Measurements from ENCODE around the gene SPINT1.

SPINT1 gene

DNA sequence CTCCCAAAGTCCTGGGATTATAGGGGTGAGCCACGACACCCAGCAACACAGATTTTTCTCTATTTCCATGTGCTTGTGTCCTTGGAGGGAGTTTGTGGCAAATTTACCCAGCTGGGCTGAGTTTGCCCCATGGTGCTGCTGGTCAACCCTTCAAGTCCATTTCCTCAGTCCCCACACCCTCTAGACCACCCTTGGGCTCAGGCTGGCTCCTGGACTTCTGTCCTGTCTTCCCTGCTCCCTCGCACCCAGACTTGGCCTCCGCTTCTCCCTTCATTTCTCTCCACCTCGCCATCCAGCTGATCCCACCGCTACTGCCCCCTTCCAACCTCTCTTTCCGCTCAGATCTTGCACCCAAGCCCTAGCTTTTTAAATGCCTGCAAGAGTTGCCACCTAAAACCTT is 37.5 kb downstream of the SPINT1 start:
- no peak overlapping the region for H3K4me3 ChIP-seq (ENCODE audit: low read depth, low read length)

DNA sequence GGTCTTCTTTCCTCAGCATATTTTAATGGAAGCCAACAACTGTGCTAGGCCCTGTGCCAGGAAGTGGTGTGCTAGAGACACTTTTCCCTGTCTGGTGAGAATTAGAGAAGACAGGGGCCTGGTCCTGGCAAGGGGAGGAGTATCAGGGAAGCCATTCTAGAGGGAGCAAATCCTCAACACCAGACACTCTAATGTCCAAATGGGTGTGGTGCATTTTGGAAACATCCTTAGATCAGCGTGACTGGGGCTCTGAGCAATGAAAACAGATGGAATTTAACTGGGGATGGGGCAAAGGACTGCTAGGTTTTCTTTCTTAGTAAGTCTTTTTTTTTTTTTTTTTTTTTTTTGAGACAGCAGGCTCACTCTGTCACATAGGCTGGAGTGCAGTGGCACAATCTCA is 42.7 kb downstream of the SPINT1 start:
- no peak overlapping the region for H3K4me3 ChIP-seq (ENCODE audit: low read depth, low read length)
- DNase-seq (ENCODE audit: low read depth) = no peak
- TF ChIP-seq, protein P1, sequence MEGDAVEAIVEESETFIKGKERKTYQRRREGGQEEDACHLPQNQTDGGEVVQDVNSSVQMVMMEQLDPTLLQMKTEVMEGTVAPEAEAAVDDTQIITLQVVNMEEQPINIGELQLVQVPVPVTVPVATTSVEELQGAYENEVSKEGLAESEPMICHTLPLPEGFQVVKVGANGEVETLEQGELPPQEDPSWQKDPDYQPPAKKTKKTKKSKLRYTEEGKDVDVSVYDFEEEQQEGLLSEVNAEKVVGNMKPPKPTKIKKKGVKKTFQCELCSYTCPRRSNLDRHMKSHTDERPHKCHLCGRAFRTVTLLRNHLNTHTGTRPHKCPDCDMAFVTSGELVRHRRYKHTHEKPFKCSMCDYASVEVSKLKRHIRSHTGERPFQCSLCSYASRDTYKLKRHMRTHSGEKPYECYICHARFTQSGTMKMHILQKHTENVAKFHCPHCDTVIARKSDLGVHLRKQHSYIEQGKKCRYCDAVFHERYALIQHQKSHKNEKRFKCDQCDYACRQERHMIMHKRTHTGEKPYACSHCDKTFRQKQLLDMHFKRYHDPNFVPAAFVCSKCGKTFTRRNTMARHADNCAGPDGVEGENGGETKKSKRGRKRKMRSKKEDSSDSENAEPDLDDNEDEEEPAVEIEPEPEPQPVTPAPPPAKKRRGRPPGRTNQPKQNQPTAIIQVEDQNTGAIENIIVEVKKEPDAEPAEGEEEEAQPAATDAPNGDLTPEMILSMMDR (IDR thresholded peaks at IDR 0.05; ENCODE audit: low read depth, low read length) = no peak
- TF ChIP-seq MAX (IDR thresholded peaks at IDR 0.05; ENCODE audit: low read depth, low read length) (no peak), POLR2A (IDR thresholded peaks at IDR 0.05; ENCODE audit: extremely low read depth, insufficient read length) (no peak), MYC (IDR thresholded peaks at IDR 0.05; ENCODE audit: low read depth, low read length) (no peak)

More for the DNA sequence above, 37.5 kb downstream of the SPINT1 start:
- DNase-seq (ENCODE audit: low read depth) = no peak
- TF ChIP-seq, protein P1 (IDR thresholded peaks at IDR 0.05; ENCODE audit: low read depth, low read length) = no peak
- TF ChIP-seq MYC (IDR thresholded peaks at IDR 0.05; ENCODE audit: low read depth, low read length) (no peak), POLR2A (IDR thresholded peaks at IDR 0.05; ENCODE audit: extremely low read depth, insufficient read length) (no peak), MAX (IDR thresholded peaks at IDR 0.05; ENCODE audit: low read depth, low read length) (no peak)

DNA sequence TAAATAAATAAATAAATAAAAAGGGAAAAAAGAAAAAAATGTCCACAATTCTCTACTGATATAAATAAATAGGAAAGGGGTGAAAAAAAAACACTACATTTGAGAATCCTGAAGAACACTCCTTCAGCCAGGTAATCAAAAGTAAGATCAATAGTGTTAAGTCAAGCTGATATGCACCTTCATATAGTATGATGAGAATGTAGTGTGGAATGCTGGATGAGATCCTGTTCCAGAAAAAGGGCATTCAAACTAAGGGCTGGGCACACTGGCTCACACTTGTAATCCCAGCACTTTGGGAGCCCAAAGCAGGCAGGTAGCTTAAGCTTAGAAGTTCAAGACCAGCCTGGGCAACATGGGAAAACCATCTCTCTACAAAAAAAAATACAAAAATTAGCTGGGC is 45.3 kb downstream of the SPINT1 start:
- no peak for DNase-seq (ENCODE audit: low read depth)
- TF ChIP-seq POLR2A (IDR thresholded peaks at IDR 0.05; ENCODE audit: extremely low read depth, insufficient read length) (no peak), MYC (IDR thresholded peaks at IDR 0.05; ENCODE audit: low read depth, low read length) (no peak), MAX (IDR thresholded peaks at IDR 0.05; ENCODE audit: low read depth, low read length) (no peak)
- TF ChIP-seq, protein P1 (IDR thresholded peaks at IDR 0.05; ENCODE audit: low read depth, low read length) = no peak
- no peak overlapping the region for H3K4me3 ChIP-seq (ENCODE audit: low read depth, low read length)

- no peak for DNase-seq (ENCODE audit: low read depth)
Observed at GRCh38 chr15:40891138-40891537, 47.3 kb downstream of the SPINT1 start.

GRCh38 chr15:40891810-40892446 is 48.1 kb downstream of the SPINT1 start:
- peak; percentile 63 for DNase-seq (ENCODE audit: low read depth)
- TF ChIP-seq POLR2A (IDR thresholded peaks at IDR 0.05; ENCODE audit: extremely low read depth, insufficient read length) (no peak), MAX (IDR thresholded peaks at IDR 0.05; ENCODE audit: low read depth, low read length) (peak; percentile 59)
- TF ChIP-seq, protein P1 (IDR thresholded peaks at IDR 0.05; ENCODE audit: low read depth, low read length) = peak; percentile 84
- H3K4me3 ChIP-seq (ENCODE audit: low read depth, low read length) = no peak overlapping the region

More at GRCh38 chr15:40891138-40891537, 47.3 kb downstream of the SPINT1 start:
- TF ChIP-seq POLR2A (IDR thresholded peaks at IDR 0.05; ENCODE audit: extremely low read depth, insufficient read length) (no peak), MYC (IDR thresholded peaks at IDR 0.05; ENCODE audit: low read depth, low read length) (no peak), MAX (IDR thresholded peaks at IDR 0.05; ENCODE audit: low read depth, low read length) (no peak)
- TF ChIP-seq, protein P1 (IDR thresholded peaks at IDR 0.05; ENCODE audit: low read depth, low read length) = no peak
- H3K4me3 ChIP-seq (ENCODE audit: low read depth, low read length) = no peak overlapping the region

All from NB4 (cell line).